ENCODE data around the gene FKBP2.

The FKBP2 gene

GRCh38 chr11:64250415-64251015, 9.6 kb downstream of the FKBP2 start:
- no peak for DNase-seq

GRCh38 chr11:64251016-64251752, 10.3 kb downstream of the FKBP2 start, which contains the start of gene PLCB3:
PLCB3 (plus strand) TSS chr11:64251530; CDS start chr11:64251650, 120 bp downstream.
- peak; percentile 52 for DNase-seq

GRCh38 chr11:64251753-64252002, 10.8 kb downstream of the FKBP2 start:
- no peak for DNase-seq

- DNase-seq, result peak; percentile 32
Observed at GRCh38 chr11:64252003-64252872, 11.3 kb downstream of the FKBP2 start.

- DNase-seq, result no peak
Observed at GRCh38 chr11:64253043-64253442, 12.1 kb downstream of the FKBP2 start.

- no peak for DNase-seq
Observed at GRCh38 chr11:64253481-64253880, 12.6 kb downstream of the FKBP2 start.

GRCh38 chr11:64254326-64254725, 13.4 kb downstream of the FKBP2 start:
- DNase-seq, result no peak

GRCh38 chr11:64255135-64256128, 14.5 kb downstream of the FKBP2 start:
- DNase-seq, result no peak

- DNase-seq, result no peak
Observed at GRCh38 chr11:64256300-64256699, 15.4 kb downstream of the FKBP2 start.

- DNase-seq, result no peak
Observed at GRCh38 chr11:64258356-64258755, 17.5 kb downstream of the FKBP2 start.

- DNase-seq, result no peak
Observed at GRCh38 chr11:64258946-64259532, 18.1 kb downstream of the FKBP2 start.

GRCh38 chr11:64259533-64260067, 18.7 kb downstream of the FKBP2 start:
- no peak for DNase-seq

- no peak for DNase-seq
Observed at GRCh38 chr11:64260147-64260708, 19.3 kb downstream of the FKBP2 start.

- no peak for DNase-seq
Observed at GRCh38 chr11:64261556-64262080, 20.7 kb downstream of the FKBP2 start.

- no peak for DNase-seq
Observed at GRCh38 chr11:64262271-64263002, 21.5 kb downstream of the FKBP2 start.

- DNase-seq, result no peak
Observed at GRCh38 chr11:64263021-64263946, 22.4 kb downstream of the FKBP2 start.

- no peak for DNase-seq
Observed at GRCh38 chr11:64263947-64264317, 23.0 kb downstream of the FKBP2 start.

GRCh38 chr11:64264371-64264852, 23.5 kb downstream of the FKBP2 start:
- no peak for DNase-seq
